ENCODE data around the gene GAPDHS. TPM values are rescaled to one million over a fixed set of nuclear protein-coding genes. Genes with fewer than 3 reads are reported as not detected.

Gene GAPDHS
- total RNA-seq, 1 experiment from 2014 or later = not detected

DNA sequence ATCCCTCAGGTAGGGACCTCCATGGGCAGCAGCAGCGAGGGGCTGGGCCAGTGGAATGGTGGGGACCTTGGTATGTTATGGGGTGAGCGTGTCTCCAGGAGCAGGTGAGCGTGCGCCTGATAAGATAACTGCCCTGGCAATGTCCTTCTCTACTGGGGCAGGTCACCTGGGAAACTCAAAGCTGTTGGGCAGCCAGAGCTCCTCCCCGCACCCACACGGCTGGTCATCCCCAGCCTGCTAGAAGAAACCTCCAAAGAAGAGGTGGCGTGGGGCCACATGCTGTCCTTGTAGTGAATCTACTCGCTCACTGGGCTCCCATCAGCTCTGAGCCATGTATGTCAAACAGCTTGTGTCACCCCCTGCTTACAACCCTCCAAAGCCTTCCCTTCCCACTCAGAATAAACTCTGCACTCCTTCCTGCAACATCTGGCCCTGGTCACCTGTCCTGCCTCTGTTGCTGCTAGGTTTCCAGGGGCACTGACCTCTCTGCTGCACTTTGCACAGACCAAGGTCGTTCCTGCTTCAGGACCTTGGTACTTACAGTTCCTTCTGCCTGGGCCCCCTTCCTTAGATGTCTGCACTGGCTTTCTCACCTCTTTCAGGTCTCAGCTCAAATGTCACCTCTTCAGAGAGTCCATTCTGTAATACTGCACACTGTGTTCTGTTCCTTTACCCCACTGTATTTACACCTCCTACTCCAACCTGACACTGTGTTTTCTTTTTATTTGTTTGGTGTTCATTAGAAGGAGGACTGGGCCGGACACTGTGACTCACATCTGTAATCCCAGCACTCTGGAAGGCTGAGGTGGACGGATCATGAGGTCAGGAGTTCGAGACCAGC lies 32.0 kb downstream of the GAPDHS start:
- no peaks in the 10 kb centered on the region for H3K9me3 ChIP-seq (ENCODE audit: control insufficient read depth in 1 of 2, insufficient read depth in 1 of 2, low read depth in 1 of 2, low read length in 2 of 2)
- H3K9me2 ChIP-seq (ENCODE audit: insufficient read depth) = no peaks in the 10 kb centered on the region
- H3K4me1 ChIP-seq (ENCODE audit: control insufficient read depth in 1 of 2, insufficient read depth in 2 of 2, low read length in 2 of 2) = no peaks in the 10 kb centered on the region
- H3K9ac ChIP-seq (ENCODE audit: low read length) = no peak overlapping the region
- no peak overlapping the region for H3K4me2 ChIP-seq (ENCODE audit: low read length)
- ATAC-seq = no peak
- ChIA-PET CTCF (no interaction called here), RAD21 (ENCODE audit: low non-redundant PET in 1 of 2, low total read pairs in 2 of 2, uncharacterized antibody in 2 of 2, unreplicated experiment in 2 of 2) (no interaction called here), POLR2A (no interaction called here)
- H3K27ac ChIP-seq (ENCODE audit: low read depth, low read length) = no peak overlapping the region
- H3K4me3 ChIP-seq (replicated peaks in 1 of 2; ENCODE audit: low read depth in 1 of 2, low read length in 2 of 2) = no peak overlapping the region
- no peak overlapping the region for H2AFZ ChIP-seq (ENCODE audit: low read depth, low read length, poor library complexity, severe bottlenecking)
- H3K79me2 ChIP-seq (ENCODE audit: insufficient read depth, low read length) = no peaks in the 10 kb centered on the region
- DNase-seq (ENCODE audit: low read depth, low spot score) = no peak
- intact Hi-C loops (cut with micrococcal nuclease) = no loop called here
- TF ChIP-seq, protein P1, sequence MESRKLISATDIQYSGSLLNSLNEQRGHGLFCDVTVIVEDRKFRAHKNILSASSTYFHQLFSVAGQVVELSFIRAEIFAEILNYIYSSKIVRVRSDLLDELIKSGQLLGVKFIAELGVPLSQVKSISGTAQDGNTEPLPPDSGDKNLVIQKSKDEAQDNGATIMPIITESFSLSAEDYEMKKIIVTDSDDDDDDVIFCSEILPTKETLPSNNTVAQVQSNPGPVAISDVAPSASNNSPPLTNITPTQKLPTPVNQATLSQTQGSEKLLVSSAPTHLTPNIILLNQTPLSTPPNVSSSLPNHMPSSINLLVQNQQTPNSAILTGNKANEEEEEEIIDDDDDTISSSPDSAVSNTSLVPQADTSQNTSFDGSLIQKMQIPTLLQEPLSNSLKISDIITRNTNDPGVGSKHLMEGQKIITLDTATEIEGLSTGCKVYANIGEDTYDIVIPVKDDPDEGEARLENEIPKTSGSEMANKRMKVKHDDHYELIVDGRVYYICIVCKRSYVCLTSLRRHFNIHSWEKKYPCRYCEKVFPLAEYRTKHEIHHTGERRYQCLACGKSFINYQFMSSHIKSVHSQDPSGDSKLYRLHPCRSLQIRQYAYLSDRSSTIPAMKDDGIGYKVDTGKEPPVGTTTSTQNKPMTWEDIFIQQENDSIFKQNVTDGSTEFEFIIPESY (IDR thresholded peaks at IDR 0.05; ENCODE audit: extremely low read depth, insufficient replicate concordance, low read length) = no peak
- H3K36me3 ChIP-seq (ENCODE audit: control insufficient read depth in 1 of 2, insufficient read depth in 2 of 2, low read length in 2 of 2) = no peaks in the 10 kb centered on the region
- BruUV-seq (replicated peaks) = no TSS peak
- no peaks in the 10 kb centered on the region for H4K20me1 ChIP-seq (ENCODE audit: insufficient read depth)
- H3K27me3 ChIP-seq (ENCODE audit: insufficient read depth, low read length) = no peaks in the 10 kb centered on the region

DNA sequence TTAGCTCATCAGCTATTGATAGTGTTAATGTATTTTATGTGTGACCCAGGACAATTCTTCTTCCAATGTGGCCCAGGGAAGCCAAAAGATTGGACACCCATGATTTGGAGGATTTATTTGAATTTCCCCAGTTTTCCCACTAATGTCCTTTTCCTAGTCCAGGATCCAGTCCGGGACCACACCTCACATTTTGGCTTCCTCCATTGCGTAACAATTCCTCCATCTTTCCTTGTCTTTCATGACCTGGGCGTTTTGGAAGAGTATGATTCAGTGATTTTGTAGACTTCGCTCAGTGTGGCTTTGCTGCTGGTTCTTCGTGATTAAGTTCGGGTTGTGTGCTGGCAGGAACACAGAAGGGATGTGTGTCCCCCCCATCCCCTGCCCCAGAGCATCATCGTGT lies 33.5 kb downstream of the GAPDHS start:
- no TSS peak for BruUV-seq (replicated peaks)
- H3K27me3 ChIP-seq (ENCODE audit: insufficient read depth, low read length) = no peaks in the 10 kb centered on the region
- H3K4me2 ChIP-seq (ENCODE audit: low read length) = no peak overlapping the region
- ChIA-PET POLR2A (no interaction called here), RAD21 (ENCODE audit: low non-redundant PET in 1 of 2, low total read pairs in 2 of 2, uncharacterized antibody in 2 of 2, unreplicated experiment in 2 of 2) (no interaction called here), CTCF (no interaction called here)
- H3K9ac ChIP-seq (ENCODE audit: low read length) = no peak overlapping the region
- no peak overlapping the region for H2AFZ ChIP-seq (ENCODE audit: low read depth, low read length, poor library complexity, severe bottlenecking)
- TF ChIP-seq SIN3A (IDR thresholded peaks at IDR 0.05; ENCODE audit: low read depth) (no peak), SRF (IDR thresholded peaks at IDR 0.05; ENCODE audit: low read depth) (no peak), CBX3 (IDR thresholded peaks at IDR 0.05; ENCODE audit: low read depth) (no peak), EZH2 (IDR thresholded peaks at IDR 0.05) (no peak), FOSL1 (IDR thresholded peaks at IDR 0.05; ENCODE audit: low read depth) (no peak)
- no peaks in the 10 kb centered on the region for H3K9me2 ChIP-seq (ENCODE audit: insufficient read depth)
- intact Hi-C loops (cut with micrococcal nuclease) = no loop called here
- no peaks in the 10 kb centered on the region for H4K20me1 ChIP-seq (ENCODE audit: insufficient read depth)
- ATAC-seq = no peak
- no peaks in the 10 kb centered on the region for H3K36me3 ChIP-seq (ENCODE audit: control insufficient read depth in 1 of 2, insufficient read depth in 2 of 2, low read length in 2 of 2)
- no peak for DNase-seq (ENCODE audit: low read depth, low spot score)
- H3K4me1 ChIP-seq (ENCODE audit: control insufficient read depth in 1 of 2, insufficient read depth in 2 of 2, low read length in 2 of 2) = no peaks in the 10 kb centered on the region
- no peaks in the 10 kb centered on the region for H3K79me2 ChIP-seq (ENCODE audit: insufficient read depth, low read length)
- H3K27ac ChIP-seq (ENCODE audit: low read depth, low read length) = no peak overlapping the region
- no peaks in the 10 kb centered on the region for H3K9me3 ChIP-seq (ENCODE audit: control insufficient read depth in 1 of 2, insufficient read depth in 1 of 2, low read depth in 1 of 2, low read length in 2 of 2)
- H3K4me3 ChIP-seq (replicated peaks in 1 of 2; ENCODE audit: low read depth in 1 of 2, low read length in 2 of 2) = no peak overlapping the region
